Stimulated activated CD4-positive, alpha-beta T cell treated with anti-CD3 and anti-CD28 coated beads, Interleukin-12 subunit alpha, Interleukin-12 subunit beta, amount 100 ng/mL, for 24 hours (primary cell): ENCODE measurements around the gene PEAR1.
"Not testable (repeated sequence)": the region's sequence is repeated elsewhere in the genome, so short reads cannot be mapped to it uniquely, and the experiment has no call there.

Experiments used
- DNase-seq, 2 experiments: peaks; one replicate each; pipeline ENCODE4 v3.0.0-alpha.2; 2020; ENCODE audit warnings: low read depth in 2 of 2

The PEAR1 gene

GRCh38 chr1:156920233-156921052, 26.9 kb downstream of the PEAR1 start, which contains the start of gene LRRC71:
Gene LRRC71, plus strand, starts transcription at chr1:156920632. Its CDS starts 172 bp downstream, at chr1:156920804.
- DNase-seq = peak; percentile 43 to 69

DNA sequence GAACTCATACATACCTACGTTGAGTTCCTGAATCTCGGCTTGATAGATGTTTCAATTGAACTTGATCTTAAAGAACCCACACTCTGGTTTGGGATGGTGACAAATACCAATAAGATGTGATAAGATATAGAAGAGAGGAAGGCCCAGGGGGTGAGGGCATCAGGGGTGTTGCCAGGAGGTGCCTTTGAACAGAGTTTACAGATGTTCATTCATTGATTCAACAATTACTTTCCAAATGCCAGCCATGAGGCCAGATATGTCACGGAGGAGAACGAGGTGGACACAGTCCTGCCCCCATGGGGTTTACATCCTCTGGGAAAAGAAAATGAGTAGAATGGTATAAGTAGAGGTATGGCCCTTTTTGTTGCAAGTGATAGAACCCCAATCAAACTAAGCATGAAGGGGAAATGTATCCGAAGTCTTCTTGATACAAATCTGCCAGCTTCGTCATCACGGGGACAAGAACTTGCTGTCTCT, 27.6 kb downstream of the PEAR1 start:
- no peak for DNase-seq

- no peak for DNase-seq
These were observed 29.6 kb downstream of the PEAR1 start for GRCh38 chr1:156922986-156923669.

DNA sequence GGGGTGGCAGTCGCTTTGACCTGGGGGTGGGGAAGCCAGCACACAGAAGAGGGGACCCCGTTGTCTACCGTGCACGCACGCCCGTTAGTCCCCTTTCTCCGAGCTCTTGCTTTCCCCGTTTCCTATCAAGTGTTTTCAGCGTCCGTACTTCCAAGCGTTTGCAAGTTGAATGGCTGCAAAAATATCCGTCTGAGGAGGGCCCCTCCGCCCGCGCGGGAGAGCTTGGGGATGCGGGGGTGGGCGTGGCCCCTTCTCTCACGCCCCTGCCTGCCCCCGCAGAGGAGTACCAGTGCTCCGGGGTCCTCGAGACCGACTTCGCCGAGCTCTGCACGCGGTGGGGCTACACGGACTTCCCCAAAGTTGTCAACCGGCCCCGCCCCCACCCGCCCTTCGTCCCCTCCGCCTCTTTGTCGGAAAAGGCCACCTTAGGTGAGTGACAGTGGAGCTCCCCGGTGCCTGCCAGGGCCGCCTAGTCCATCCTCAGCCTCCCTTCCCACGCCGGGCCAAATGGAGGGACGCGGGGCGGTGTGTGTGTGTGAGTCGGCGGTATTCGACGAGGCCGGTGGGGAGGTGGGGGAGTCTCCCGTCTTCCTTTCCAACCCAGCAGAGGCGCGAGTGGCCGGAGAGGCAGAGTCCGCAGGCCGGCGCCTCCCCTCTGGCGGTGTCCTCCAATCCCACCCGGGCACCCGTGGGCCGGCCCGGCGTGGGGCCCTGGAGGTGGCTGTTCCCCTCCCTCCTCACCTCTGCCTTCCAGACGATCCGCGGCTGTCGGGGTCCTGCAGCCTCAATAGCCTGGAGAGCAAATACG, 30.4 kb downstream of the PEAR1 start:
- DNase-seq = no peak

DNA sequence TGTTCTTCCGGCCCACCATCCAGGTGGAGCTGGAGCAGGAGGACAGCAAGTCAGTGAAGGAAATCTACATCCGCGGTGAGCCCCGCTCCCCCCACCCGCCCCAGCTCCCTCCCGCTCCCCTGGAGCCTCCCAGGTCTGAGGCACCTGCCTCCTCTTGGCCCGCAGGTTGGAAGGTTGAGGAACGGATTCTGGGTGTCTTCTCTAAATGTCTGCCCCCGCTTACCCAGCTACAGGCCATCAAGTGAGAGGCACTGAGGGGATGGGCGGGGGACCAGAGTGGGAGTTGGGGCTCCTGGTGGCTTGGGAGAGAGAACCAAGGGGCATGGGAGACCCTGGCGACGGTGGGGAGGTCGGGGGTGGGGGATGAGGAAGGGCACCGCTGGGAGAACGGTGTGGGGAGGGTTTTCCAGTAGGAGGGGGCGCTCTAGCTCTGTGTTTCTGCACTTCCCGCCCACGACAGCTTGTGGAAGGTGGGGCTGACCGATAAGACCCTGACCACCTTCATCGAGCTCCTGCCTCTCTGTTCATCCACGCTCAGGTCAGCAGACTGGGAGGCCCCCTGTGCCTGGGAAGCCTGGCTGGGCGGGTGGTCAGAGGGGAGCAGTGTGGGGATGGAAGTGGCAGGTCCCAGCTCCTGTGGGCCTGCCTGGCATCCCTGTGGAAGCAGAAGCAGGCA, 31.1 kb downstream of the PEAR1 start:
- no peak for DNase-seq

GRCh38 chr1:156925154-156926010, 31.9 kb downstream of the PEAR1 start:
- no peak for DNase-seq

- DNase-seq = peak in 1 of 2 experiments; percentile 40
These were observed 32.7 kb downstream of the PEAR1 start for GRCh38 chr1:156926175-156926574.

GRCh38 chr1:156926695-156927094, 33.2 kb downstream of the PEAR1 start:
- DNase-seq = not testable (repeated sequence)

DNA sequence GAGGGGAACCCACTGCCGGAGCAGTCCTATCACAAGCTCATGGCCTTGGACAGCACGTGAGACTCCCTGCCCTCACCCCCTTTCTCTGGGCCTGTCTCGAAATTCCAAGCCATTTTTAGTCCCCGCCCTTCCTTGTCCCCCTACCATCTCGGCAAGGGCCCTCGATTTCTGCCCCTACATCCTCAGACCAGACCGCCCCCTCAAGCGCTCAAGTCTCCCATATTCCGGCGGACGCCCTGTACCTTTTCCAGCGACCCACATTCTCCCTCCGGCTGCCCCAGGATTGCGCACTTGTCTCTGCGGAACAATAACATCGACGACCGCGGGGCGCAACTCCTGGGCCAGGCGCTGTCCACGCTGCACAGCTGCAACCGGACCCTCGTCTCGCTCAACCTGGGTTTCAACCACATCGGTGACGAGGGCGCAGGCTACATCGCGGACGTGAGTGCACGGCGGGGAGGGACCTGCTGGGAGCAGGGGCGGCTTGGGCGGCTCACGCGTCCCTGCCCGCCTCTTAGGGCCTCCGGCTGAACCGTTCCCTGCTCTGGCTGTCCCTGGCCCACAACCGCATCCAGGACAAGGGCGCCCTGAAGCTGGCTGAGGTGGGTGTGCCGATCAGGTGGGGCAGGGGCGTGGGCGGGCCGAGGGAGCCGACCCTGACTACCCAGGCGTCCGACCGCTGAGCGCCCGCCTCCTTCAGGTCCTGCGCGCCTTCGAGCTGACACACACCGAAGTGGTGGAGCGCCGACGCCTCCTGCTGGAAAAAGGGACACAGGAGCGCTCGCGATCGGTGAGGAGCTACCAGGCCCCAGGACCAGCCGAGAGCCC, 33.9 kb downstream of the PEAR1 start:
- peak; percentile 27 to 70 for DNase-seq

DNA sequence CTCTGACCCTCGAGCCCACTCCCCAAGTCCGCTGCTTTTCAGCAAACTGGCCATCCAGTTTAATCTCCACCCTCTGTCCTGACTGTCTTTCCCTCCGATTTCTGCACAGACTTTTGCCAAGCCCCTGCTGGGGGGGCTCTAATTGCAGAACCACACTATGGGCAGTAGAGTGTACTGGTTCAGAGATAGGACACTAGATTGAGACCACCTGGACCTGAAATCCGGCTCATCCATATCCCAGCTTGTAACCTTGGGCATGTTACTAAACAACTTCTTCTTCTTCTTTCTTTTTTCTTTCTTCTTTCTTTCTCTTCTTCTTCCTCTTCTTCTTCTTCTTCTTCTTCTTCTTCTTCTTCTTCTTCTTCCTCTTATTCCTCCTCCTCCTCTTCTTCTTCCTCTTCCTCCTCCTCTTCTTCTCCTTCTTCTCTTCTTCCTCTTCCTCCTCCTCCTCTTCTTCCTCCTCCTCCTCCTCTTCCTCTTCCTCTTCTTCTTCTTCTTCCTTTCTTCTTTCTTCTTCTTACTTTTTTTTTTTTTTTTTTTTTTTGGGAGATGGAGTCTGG, 34.6 kb downstream of the PEAR1 start:
- no peak for DNase-seq

- no peak for DNase-seq
These were observed 36.2 kb downstream of the PEAR1 start for GRCh38 chr1:156929596-156930238.

DNA sequence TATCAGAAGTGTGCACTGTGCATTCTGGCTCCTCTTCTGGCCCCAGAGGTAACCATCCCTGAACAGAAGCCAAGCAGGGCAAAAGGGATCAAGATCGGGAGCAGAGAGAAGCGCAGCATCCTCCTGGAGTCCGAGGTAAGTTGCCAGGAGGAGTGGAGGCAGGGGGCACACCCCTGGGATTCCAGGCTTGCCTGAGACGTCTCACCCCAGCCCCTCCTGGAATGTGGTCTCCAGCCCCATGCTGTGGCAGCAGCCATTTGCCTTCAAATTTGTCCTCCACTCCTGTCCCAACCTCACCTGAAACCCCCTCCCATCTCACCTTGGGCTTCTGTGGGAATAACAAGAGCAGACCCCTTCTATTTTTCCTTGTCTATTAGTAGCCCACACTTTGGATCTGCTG, 37.0 kb downstream of the PEAR1 start:
- DNase-seq = no peak

GRCh38 chr1:156931211-156931952, 37.9 kb downstream of the PEAR1 start:
- no peak for DNase-seq

DNA sequence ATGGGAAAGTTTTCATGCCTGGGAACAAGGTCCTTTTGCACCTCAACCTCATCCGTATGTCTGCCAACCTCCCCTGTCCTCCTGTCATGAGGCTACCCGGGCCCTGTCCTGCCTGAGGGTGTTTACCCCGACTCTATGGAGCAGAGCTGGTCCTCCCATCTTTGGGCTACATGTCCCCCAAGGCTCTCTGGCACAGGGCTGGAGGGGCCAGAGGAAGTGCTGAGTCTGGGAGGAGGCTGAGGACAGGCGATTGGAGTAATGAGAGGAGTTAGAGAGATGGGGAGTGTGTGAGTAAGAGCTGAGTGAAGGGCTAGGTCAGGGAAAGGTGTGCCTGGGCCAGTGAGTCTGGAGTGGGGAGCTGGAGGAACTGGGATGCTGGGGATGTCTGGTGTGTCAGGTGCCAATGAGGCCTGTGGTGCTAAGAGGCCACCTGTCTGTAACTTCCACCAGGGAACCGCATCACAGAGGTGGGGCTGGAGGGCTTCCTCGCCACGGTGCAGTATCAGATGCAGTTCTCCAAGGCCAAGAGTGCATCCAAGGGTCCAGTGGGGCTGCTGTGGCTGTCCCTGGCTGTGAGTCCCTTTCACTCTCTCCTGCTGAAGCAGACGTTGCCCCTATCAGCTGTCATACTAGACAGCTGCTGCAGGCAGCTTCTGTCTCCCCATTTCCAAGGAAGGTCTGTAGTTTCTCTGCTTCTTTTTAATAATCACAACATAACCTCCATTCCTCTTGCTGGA, 38.6 kb downstream of the PEAR1 start:
- no peak for DNase-seq

- DNase-seq = no peak
These were observed 39.6 kb downstream of the PEAR1 start for GRCh38 chr1:156933136-156933535.

- no peak for DNase-seq
These were observed 42.1 kb downstream of the PEAR1 start for GRCh38 chr1:156935505-156936128.

DNA sequence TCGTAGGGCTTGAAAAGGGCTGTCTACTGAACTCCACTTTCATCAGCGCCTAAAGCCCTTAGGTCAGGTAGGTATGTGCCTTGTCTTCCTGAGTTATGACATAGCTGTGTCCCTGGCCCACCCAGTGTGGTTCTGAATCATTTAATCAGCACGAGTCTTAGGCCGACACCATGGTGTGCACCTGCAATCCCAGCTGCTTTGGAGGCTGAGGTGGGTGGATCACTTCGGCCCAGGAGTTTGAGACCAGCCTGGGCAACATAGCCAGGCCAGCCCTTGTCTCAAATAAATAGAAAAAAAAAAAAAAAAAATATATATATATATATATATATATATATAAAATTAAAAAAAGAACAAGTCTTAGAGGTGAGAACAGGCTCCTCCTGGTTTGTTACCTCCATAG, 42.7 kb downstream of the PEAR1 start:
- DNase-seq = no peak
